HCT116 (cell line): ENCODE measurements around the gene LPXN.

Experiments used
- CEBPB ChIP-seq: IDR thresholded peaks from 2 replicates; pipeline ENCODE4 v1.6.1; 2012; ENCODE audit warnings: low read depth
- EGR1 ChIP-seq: IDR thresholded peaks from 2 replicates; pipeline ENCODE4 v1.6.1; 2012; ENCODE audit warnings: low read depth
- EZH2 ChIP-seq: fragments of 200-600 bp; sonication (generic); IDR thresholded peaks from 2 replicates; pipeline ENCODE4 v1.6.1; 2017; ENCODE audit warnings: antibody characterized with exemption, mixed run types
- EZH2phosphoT487 ChIP-seq: fragments of 200-600 bp; IDR thresholded peaks from 2 replicates; pipeline ENCODE4 v1.6.1; 2018; ENCODE audit warnings: antibody characterized with exemption, borderline replicate concordance
- FOSL1 ChIP-seq: IDR thresholded peaks from 2 replicates; pipeline ENCODE4 v1.6.1; 2012; ENCODE audit warnings: low read depth
- POLR2A ChIP-seq: IDR thresholded peaks from 2 replicates; pipeline ENCODE4 v1.7.0; 2011; ENCODE audit warnings: borderline replicate concordance; ENCODE audit not compliant: insufficient read depth, insufficient read length; ENCODE audit errors: extremely low read depth
- POLR2AphosphoS5 ChIP-seq: IDR thresholded peaks from 2 replicates; pipeline ENCODE4 v1.6.1; 2011; ENCODE audit warnings: mild to moderate bottlenecking, low read depth, low read length, moderate library complexity
- SP1 ChIP-seq: IDR thresholded peaks from 2 replicates; pipeline ENCODE4 v1.6.1; 2012; ENCODE audit warnings: low read depth
- ZFX ChIP-seq: fragments of 450-650 bp; IDR thresholded peaks from 2 replicates; pipeline ENCODE4 v1.6.1; 2017
- ZNF274 ChIP-seq: fragments of 200-500 bp; sonication (Bioruptor generic); IDR thresholded peaks from 2 replicates; pipeline ENCODE4 v1.6.1; 2014; ENCODE audit warnings: mild to moderate bottlenecking, low read depth, low read length, inconsistent platforms
- TF ChIP-seq, protein P1 (sequence below), 3 experiments: fragments of 200-600 bp in 1 of 3; sonication (generic) in 1 of 3; IDR thresholded peaks in 2 of 3; conservative IDR thresholded peaks in 1 of 3; 2 replicates each; pipeline ENCODE4 v1.5.1; 2012 to 2017; ENCODE audit warnings: low read depth in 2 of 3, low read length in 2 of 3, antibody characterized with exemption in 1 of 3, borderline replicate concordance in 1 of 3, control low read depth in 1 of 3, mild to moderate bottlenecking in 1 of 3, mixed read lengths in 1 of 3, mixed run types in 1 of 3, moderate library complexity in 1 of 3; ENCODE audit not compliant: insufficient read depth in 1 of 3
- TF ChIP-seq, protein P2 (sequence below): IDR thresholded peaks from 2 replicates; pipeline ENCODE4 v1.6.1; 2012; ENCODE audit warnings: low read depth

DNA sequence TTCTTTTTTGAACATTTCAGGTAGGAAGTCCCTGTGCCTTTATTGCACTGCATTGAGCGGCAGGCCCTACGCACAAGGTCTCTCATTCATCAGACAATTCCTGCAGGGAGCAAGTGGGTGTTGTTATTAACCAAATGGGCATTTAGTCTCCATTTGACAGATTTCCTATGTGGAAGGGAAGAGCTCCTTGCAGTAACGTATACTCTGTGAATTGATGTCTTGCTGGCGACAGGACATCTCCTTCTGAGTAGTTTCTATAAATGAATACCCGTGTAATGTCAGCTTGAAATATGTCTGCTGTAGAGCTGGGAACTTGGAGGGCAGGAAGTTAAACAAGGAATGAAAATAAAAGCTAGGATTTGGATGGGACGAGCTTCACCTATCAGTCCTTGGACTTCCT, 71.4 kb downstream of the LPXN start:
- TF ChIP-seq, protein P1, sequence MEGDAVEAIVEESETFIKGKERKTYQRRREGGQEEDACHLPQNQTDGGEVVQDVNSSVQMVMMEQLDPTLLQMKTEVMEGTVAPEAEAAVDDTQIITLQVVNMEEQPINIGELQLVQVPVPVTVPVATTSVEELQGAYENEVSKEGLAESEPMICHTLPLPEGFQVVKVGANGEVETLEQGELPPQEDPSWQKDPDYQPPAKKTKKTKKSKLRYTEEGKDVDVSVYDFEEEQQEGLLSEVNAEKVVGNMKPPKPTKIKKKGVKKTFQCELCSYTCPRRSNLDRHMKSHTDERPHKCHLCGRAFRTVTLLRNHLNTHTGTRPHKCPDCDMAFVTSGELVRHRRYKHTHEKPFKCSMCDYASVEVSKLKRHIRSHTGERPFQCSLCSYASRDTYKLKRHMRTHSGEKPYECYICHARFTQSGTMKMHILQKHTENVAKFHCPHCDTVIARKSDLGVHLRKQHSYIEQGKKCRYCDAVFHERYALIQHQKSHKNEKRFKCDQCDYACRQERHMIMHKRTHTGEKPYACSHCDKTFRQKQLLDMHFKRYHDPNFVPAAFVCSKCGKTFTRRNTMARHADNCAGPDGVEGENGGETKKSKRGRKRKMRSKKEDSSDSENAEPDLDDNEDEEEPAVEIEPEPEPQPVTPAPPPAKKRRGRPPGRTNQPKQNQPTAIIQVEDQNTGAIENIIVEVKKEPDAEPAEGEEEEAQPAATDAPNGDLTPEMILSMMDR (IDR thresholded peaks at IDR 0.05 in 2 of 3, conservative IDR thresholded peaks at IDR 0.05 in 1 of 3; ENCODE audit: borderline replicate concordance in 1 of 3, insufficient read depth in 1 of 3, low read depth in 2 of 3, low read length in 2 of 3), result no peak
- TF ChIP-seq ZNF274 (no peak), EZH2phosphoT487 (no peak), EZH2 (no peak), ZFX (no peak), FOSL1 (no peak), POLR2A (no peak), SP1 (no peak), CEBPB (no peak), EGR1 (no peak), POLR2AphosphoS5 (no peak)
- TF ChIP-seq, protein P2, sequence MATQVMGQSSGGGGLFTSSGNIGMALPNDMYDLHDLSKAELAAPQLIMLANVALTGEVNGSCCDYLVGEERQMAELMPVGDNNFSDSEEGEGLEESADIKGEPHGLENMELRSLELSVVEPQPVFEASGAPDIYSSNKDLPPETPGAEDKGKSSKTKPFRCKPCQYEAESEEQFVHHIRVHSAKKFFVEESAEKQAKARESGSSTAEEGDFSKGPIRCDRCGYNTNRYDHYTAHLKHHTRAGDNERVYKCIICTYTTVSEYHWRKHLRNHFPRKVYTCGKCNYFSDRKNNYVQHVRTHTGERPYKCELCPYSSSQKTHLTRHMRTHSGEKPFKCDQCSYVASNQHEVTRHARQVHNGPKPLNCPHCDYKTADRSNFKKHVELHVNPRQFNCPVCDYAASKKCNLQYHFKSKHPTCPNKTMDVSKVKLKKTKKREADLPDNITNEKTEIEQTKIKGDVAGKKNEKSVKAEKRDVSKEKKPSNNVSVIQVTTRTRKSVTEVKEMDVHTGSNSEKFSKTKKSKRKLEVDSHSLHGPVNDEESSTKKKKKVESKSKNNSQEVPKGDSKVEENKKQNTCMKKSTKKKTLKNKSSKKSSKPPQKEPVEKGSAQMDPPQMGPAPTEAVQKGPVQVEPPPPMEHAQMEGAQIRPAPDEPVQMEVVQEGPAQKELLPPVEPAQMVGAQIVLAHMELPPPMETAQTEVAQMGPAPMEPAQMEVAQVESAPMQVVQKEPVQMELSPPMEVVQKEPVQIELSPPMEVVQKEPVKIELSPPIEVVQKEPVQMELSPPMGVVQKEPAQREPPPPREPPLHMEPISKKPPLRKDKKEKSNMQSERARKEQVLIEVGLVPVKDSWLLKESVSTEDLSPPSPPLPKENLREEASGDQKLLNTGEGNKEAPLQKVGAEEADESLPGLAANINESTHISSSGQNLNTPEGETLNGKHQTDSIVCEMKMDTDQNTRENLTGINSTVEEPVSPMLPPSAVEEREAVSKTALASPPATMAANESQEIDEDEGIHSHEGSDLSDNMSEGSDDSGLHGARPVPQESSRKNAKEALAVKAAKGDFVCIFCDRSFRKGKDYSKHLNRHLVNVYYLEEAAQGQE, result no peak
